Activated CD4-positive, alpha-beta memory T cell treated with anti-CD3 and anti-CD28 coated beads, Interleukin-2, amount 10 ng/mL, durations not matched to agents 7 days and 5 days (primary cell): Measurements from ENCODE around the gene RGS7. TPM values are rescaled to one million over a fixed set of nuclear protein-coding genes. Genes with fewer than 3 reads are reported as not detected.

Experiments
- CTCF ChIA-PET: fragments of 350-600 bp; sonication (Branson Sonifier 250); formaldehyde crosslinking; loops from one replicate; lab custom pipeline; 2021; ENCODE audit warnings: antibody characterized with exemption, inconsistent platforms; lab: Charles Lee
- POLR2A ChIA-PET: fragments of 350-600 bp; sonication (Branson Sonifier 250); formaldehyde crosslinking; loops from one replicate; lab custom pipeline; 2021; ENCODE audit warnings: antibody characterized with exemption; lab: Charles Lee
- DNase-seq: peaks from one replicate; pipeline ENCODE4 v3.0.0-alpha.2; 2020
- H3K27ac Mint-ChIP-seq: one replicate; pipeline ENCODE4 v1.8.0; 2021; ENCODE audit warnings: mild to moderate bottlenecking, mixed read lengths
- H3K27me3 Mint-ChIP-seq: one replicate; pipeline ENCODE4 v1.8.0; 2021; ENCODE audit warnings: mixed read lengths
- H3K36me3 Mint-ChIP-seq: one replicate; pipeline ENCODE4 v1.8.0; 2021; ENCODE audit warnings: low read depth, mixed read lengths
- H3K4me1 Mint-ChIP-seq: one replicate; pipeline ENCODE4 v1.8.0; 2021; ENCODE audit warnings: mixed read lengths
- H3K4me3 Mint-ChIP-seq: one replicate; pipeline ENCODE4 v1.8.0; 2021; ENCODE audit warnings: mild to moderate bottlenecking, mixed read lengths
- H3K9me3 Mint-ChIP-seq: one replicate; pipeline ENCODE4 v1.8.0; 2021; ENCODE audit warnings: mixed read lengths
- total RNA-seq, 2 experiments: library from RNA; stranded (reverse); gene quantifications; one replicate each; pipeline ENCODE4 v1.2.3, GENCODE V29; 2021

The RGS7 gene
- total RNA-seq, 2 experiments from 2014 or later = not detected

GRCh38 chr1:241048622-241049021, 308.4 kb downstream of the RGS7 start:
- H3K27me3 Mint-ChIP-seq = no peaks in the 10 kb centered on the region
- no peaks in the 10 kb centered on the region for H3K36me3 Mint-ChIP-seq
- H3K27ac Mint-ChIP-seq = no peak overlapping the region
- ChIA-PET CTCF (no interaction called here), POLR2A (no interaction called here)
- H3K4me1 Mint-ChIP-seq = no peaks in the 10 kb centered on the region
- DNase-seq = no peak
- no peak overlapping the region for H3K4me3 Mint-ChIP-seq
- H3K9me3 Mint-ChIP-seq = peaks cover 2% of the 10 kb centered on the region

GRCh38 chr1:241045659-241046058, 311.3 kb downstream of the RGS7 start:
- H3K4me1 Mint-ChIP-seq = no peaks in the 10 kb centered on the region
- POLR2A ChIA-PET = no interaction called here
- H3K27ac Mint-ChIP-seq = no peak overlapping the region
- no peak for DNase-seq
- CTCF ChIA-PET = no interaction called here
- no peaks in the 10 kb centered on the region for H3K36me3 Mint-ChIP-seq
- no peaks in the 10 kb centered on the region for H3K27me3 Mint-ChIP-seq
- H3K4me3 Mint-ChIP-seq = no peak overlapping the region
- peaks cover 2% of the 10 kb centered on the region for H3K9me3 Mint-ChIP-seq

- H3K4me1 Mint-ChIP-seq = no peaks in the 10 kb centered on the region
- H3K4me3 Mint-ChIP-seq = no peak overlapping the region
- no peak overlapping the region for H3K27ac Mint-ChIP-seq
- no peaks in the 10 kb centered on the region for H3K36me3 Mint-ChIP-seq
- no peaks in the 10 kb centered on the region for H3K27me3 Mint-ChIP-seq
- peaks cover 4% of the 10 kb centered on the region for H3K9me3 Mint-ChIP-seq
- CTCF ChIA-PET = no interaction called here
- no peak for DNase-seq
- POLR2A ChIA-PET = no interaction called here
These were observed 322.6 kb downstream of the RGS7 start for GRCh38 chr1:241034203-241034936.

DNA sequence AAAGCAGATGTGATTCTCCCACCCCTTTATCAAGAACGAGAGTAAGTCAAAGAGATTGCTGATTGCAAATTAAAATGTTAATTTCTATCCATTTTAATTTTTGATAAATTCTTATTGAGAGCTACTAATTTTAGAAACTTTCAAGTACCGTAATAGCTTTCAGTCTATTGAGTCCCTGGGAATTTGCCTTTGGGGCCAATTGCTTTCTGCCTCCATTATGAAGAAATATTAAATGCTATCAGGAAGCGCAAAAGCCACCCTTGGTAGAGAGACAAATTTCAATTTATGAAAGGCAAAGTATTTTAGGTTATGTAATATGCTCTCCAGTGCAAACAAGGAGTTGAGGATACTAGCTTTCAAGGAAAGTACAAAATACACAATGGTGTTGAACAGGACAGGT, 332.2 kb downstream of the RGS7 start:
- Mint-ChIP-seq H3K9me3 (no peaks in the 10 kb centered on the region), H3K4me3 (no peak overlapping the region), H3K36me3 (no peaks in the 10 kb centered on the region), H3K27me3 (no peaks in the 10 kb centered on the region), H3K4me1 (no peaks in the 10 kb centered on the region), H3K27ac (no peak overlapping the region)
- no peak for DNase-seq
- CTCF ChIA-PET = no interaction called here
- POLR2A ChIA-PET = no interaction called here

- Mint-ChIP-seq H3K4me3 (no peak overlapping the region), H3K4me1 (no peaks in the 10 kb centered on the region), H3K27ac (no peak overlapping the region), H3K27me3 (no peaks in the 10 kb centered on the region), H3K36me3 (no peaks in the 10 kb centered on the region), H3K9me3 (no peaks in the 10 kb centered on the region)
- no peak for DNase-seq
- CTCF ChIA-PET = no interaction called here
- POLR2A ChIA-PET = no interaction called here
These were observed 334.6 kb downstream of the RGS7 start for GRCh38 chr1:241022366-241022765.

DNA sequence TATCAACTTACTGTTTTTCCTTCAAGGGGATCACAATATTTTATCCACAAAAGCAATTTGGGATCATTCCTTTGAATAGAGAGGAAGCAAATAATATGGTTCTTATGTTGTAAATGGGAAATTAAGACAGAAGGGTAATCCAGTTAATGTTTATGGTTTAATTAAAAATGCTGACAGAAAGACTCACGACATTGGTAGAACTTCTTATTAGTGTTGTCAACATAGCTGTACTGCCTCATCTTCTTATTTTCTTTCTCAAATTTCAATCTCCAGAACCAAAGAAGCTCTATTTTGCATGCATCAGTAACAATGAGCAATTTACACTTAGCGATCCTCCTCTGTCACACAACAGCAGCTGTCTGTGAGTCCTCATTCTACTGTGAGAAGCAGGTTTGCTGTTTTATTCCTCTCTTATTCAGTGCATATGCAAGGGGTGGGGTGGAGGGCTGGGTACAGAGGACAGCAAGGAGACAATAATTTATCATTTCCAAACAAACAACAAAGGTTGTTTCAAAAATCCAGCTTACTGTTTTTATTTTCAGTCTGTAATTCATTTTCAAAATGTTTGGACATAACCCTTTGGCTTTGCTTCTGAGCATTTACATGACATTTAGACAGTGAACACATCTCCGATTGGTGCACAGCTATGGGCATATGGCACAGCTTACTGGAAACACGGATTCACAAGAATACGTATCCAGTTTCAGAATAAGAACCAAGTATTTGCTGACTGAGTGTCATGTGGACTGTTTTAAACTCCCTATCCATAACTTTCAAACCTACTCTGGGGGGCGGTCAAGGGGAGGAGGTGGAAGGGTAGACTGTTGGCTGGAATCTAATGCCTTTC, 335.9 kb downstream of the RGS7 start:
- POLR2A ChIA-PET = no interaction called here
- no peak overlapping the region for H3K27ac Mint-ChIP-seq
- CTCF ChIA-PET = no interaction called here
- H3K27me3 Mint-ChIP-seq = no peaks in the 10 kb centered on the region
- no peak for DNase-seq
- no peaks in the 10 kb centered on the region for H3K36me3 Mint-ChIP-seq
- H3K4me3 Mint-ChIP-seq = no peak overlapping the region
- no peaks in the 10 kb centered on the region for H3K4me1 Mint-ChIP-seq
- H3K9me3 Mint-ChIP-seq = no peaks in the 10 kb centered on the region

- Mint-ChIP-seq H3K9me3 (peaks cover 8% of the 10 kb centered on the region), H3K4me1 (no peaks in the 10 kb centered on the region), H3K27me3 (no peaks in the 10 kb centered on the region), H3K27ac (no peak overlapping the region), H3K4me3 (no peak overlapping the region), H3K36me3 (no peaks in the 10 kb centered on the region)
- CTCF ChIA-PET = no interaction called here
- DNase-seq = no peak
- POLR2A ChIA-PET = no interaction called here
These were observed 344.2 kb downstream of the RGS7 start for GRCh38 chr1:241012708-241013340.

DNA sequence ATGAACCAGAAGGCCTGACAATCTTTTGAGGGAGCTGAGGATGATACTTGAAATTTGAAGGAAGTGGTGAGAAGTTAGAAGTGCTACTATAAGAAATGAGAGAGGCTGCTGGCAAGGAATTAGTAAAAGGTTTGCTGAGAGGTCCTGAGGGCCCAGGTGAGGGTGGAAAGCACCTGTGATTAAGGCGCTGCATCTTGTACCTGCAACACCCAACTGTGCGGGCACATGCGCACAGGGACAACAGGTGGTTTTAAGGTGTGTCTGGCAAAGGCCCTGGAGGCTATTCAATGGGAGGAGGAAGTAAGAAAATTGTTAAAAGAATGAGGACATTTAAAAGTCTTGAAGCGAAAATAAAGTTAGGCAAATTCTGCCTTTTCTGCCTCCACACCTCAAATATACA, 349.3 kb downstream of the RGS7 start:
- no peak overlapping the region for H3K4me3 Mint-ChIP-seq
- no peaks in the 10 kb centered on the region for H3K36me3 Mint-ChIP-seq
- no peaks in the 10 kb centered on the region for H3K27me3 Mint-ChIP-seq
- ChIA-PET POLR2A (no interaction called here), CTCF (no interaction called here)
- H3K4me1 Mint-ChIP-seq = no peaks in the 10 kb centered on the region
- peaks cover 16% of the 10 kb centered on the region for H3K9me3 Mint-ChIP-seq
- H3K27ac Mint-ChIP-seq = no peak overlapping the region
- DNase-seq = no peak

- H3K4me1 Mint-ChIP-seq = no peaks in the 10 kb centered on the region
- no peaks in the 10 kb centered on the region for H3K27me3 Mint-ChIP-seq
- DNase-seq = no peak
- no peaks in the 10 kb centered on the region for H3K36me3 Mint-ChIP-seq
- H3K4me3 Mint-ChIP-seq = no peak overlapping the region
- CTCF ChIA-PET = no interaction called here
- H3K9me3 Mint-ChIP-seq = peaks cover 12% of the 10 kb centered on the region
- no peak overlapping the region for H3K27ac Mint-ChIP-seq
- POLR2A ChIA-PET = no interaction called here
These were observed 357.2 kb downstream of the RGS7 start for GRCh38 chr1:240999826-241000225.

DNA sequence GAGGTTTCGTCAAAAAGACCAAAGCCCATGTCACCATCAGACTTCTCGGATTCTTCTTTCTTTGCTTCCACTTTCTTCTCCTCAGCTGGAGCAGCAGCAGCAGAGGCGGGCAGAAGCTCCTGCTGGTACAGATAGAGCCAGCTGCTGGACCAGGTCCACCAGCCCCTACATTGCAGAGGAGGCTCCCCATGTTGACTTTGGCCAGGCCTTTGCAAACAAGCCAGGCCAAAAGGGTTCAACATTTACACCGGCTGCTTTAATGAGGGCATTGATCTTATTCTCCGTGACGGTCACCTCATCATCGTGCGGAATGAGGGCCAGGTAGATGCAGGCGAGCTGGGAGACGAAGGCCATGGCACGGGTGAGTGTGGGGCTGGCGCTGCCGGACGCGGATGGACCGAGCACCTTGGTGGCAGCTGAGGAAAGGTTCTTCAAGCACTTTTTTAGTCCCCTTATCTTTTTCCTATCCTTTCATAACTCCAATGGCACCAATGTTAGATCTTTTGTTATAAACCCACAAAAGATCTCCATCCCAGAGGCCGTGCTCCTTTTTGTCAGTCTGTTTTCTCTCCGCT, 358.5 kb downstream of the RGS7 start:
- no peaks in the 10 kb centered on the region for H3K36me3 Mint-ChIP-seq
- H3K27me3 Mint-ChIP-seq = no peaks in the 10 kb centered on the region
- H3K4me3 Mint-ChIP-seq = no peak overlapping the region
- H3K27ac Mint-ChIP-seq = no peak overlapping the region
- ChIA-PET CTCF (no interaction called here), POLR2A (no interaction called here)
- peaks cover 5% of the 10 kb centered on the region for H3K9me3 Mint-ChIP-seq
- H3K4me1 Mint-ChIP-seq = no peaks in the 10 kb centered on the region
- DNase-seq = no peak

GRCh38 chr1:240998024-240998423, 359.0 kb downstream of the RGS7 start:
- Mint-ChIP-seq H3K4me3 (no peak overlapping the region), H3K27ac (no peak overlapping the region), H3K4me1 (no peaks in the 10 kb centered on the region), H3K36me3 (no peaks in the 10 kb centered on the region), H3K9me3 (peaks cover 5% of the 10 kb centered on the region), H3K27me3 (no peaks in the 10 kb centered on the region)
- ChIA-PET CTCF (no interaction called here), POLR2A (no interaction called here)
- no peak for DNase-seq

- ChIA-PET POLR2A (no interaction called here), CTCF (no interaction called here)
These were observed 364.0 kb downstream of the RGS7 start for GRCh38 chr1:240993004-240993403.

DNA sequence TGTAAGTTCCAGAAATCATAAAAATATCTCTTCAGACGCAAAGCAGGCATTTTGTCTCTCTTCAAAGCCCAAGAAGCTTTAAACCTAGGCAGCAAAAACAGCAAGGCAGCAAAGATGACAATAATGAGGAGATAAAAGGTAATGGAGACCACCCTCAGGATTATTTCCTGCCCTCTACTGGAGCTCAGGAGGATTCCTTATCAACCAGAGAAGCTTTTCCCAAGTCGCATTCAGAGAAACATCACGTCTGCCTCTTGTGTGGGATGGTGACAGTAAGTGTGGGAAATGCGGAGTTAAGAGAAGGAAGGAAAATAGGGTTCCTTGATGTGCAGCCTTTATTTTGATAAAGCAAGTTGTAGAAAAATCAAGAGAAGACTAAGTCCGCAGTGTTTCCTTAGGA, 365.8 kb downstream of the RGS7 start:
- CTCF ChIA-PET = no interaction called here
- DNase-seq = no peak
- no peaks in the 10 kb centered on the region for H3K27me3 Mint-ChIP-seq
- peaks cover 1% of the 10 kb centered on the region for H3K9me3 Mint-ChIP-seq
- POLR2A ChIA-PET = no interaction called here
- H3K4me3 Mint-ChIP-seq = no peak overlapping the region
- H3K36me3 Mint-ChIP-seq = no peaks in the 10 kb centered on the region
- no peaks in the 10 kb centered on the region for H3K4me1 Mint-ChIP-seq
- no peak overlapping the region for H3K27ac Mint-ChIP-seq

More at GRCh38 chr1:240993004-240993403, 364.0 kb downstream of the RGS7 start:
- DNase-seq = no peak
- H3K27me3 Mint-ChIP-seq = no peaks in the 10 kb centered on the region
- H3K36me3 Mint-ChIP-seq = no peaks in the 10 kb centered on the region
- no peak overlapping the region for H3K27ac Mint-ChIP-seq
- peaks cover 1% of the 10 kb centered on the region for H3K9me3 Mint-ChIP-seq
- H3K4me3 Mint-ChIP-seq = no peak overlapping the region
- H3K4me1 Mint-ChIP-seq = no peaks in the 10 kb centered on the region
